ENCODE results near the gene TMEM184B.

The TMEM184B gene

GRCh38 chr22:38292694-38293093 lies 19.9 kb upstream of the TMEM184B start:
- H3K9me3 ChIP-seq (ENCODE audit: insufficient read depth, low read depth, low read length), result no peaks in the 10 kb centered on the region
- no peaks in the 10 kb centered on the region for H3K9me2 ChIP-seq (replicated peaks; ENCODE audit: low read depth, low read length)
- H3K4me1 ChIP-seq (ENCODE audit: insufficient read depth, low read length, poor library complexity, severe bottlenecking), result no peaks in the 10 kb centered on the region
- no peaks in the 10 kb centered on the region for H3K79me2 ChIP-seq (ENCODE audit: insufficient read depth, low read length)
- TF ChIP-seq CTCF (conservative IDR thresholded peaks at IDR 0.05; ENCODE audit: low read length), result no peak
- TF ChIP-seq EZH2phosphoT487 (IDR thresholded peaks at IDR 0.05; ENCODE audit: borderline replicate concordance), result no peak
- no peaks in the 10 kb centered on the region for H4K20me1 ChIP-seq (ENCODE audit: insufficient read depth, low read length, poor library complexity, severe bottlenecking)
- no peak overlapping the region for H3K9ac ChIP-seq (ENCODE audit: low read depth, low read length, poor library complexity, severe bottlenecking)
- no peaks in the 10 kb centered on the region for H3F3A ChIP-seq (ENCODE audit: low read depth)
- peaks cover 66% of the 10 kb centered on the region; the same call in 1 of the 2 replicates for H3K36me3 ChIP-seq (ENCODE audit: insufficient read depth, low read length)
- H3K4me3 ChIP-seq (ENCODE audit: low read length, poor library complexity, severe bottlenecking), result no peak overlapping the region
- no peaks in the 10 kb centered on the region for H3K27me3 ChIP-seq (ENCODE audit: insufficient read depth, low read length, poor library complexity, severe bottlenecking)
- no peak overlapping the region for H2AFZ ChIP-seq (ENCODE audit: low read length)
- no peak overlapping the region for H3K4me2 ChIP-seq (ENCODE audit: low read depth, low read length, poor library complexity, severe bottlenecking)

- H3K36me3 ChIP-seq (ENCODE audit: insufficient read depth, low read length), result peaks cover 51% of the 10 kb centered on the region; the same call in 1 of the 2 replicates
- no peak overlapping the region for H3K9ac ChIP-seq (ENCODE audit: low read depth, low read length, poor library complexity, severe bottlenecking)
- no peaks in the 10 kb centered on the region for H4K20me1 ChIP-seq (ENCODE audit: insufficient read depth, low read length, poor library complexity, severe bottlenecking)
- no peak for TF ChIP-seq EZH2phosphoT487 (IDR thresholded peaks at IDR 0.05; ENCODE audit: borderline replicate concordance)
- no peak; the same call in 1 of the 2 replicates for TF ChIP-seq CTCF (conservative IDR thresholded peaks at IDR 0.05; ENCODE audit: low read length)
- no peak overlapping the region for H2AFZ ChIP-seq (ENCODE audit: low read length)
- no peaks in the 10 kb centered on the region for H3K9me3 ChIP-seq (ENCODE audit: insufficient read depth, low read depth, low read length)
- no peaks in the 10 kb centered on the region for H3K79me2 ChIP-seq (ENCODE audit: insufficient read depth, low read length)
- H3K4me2 ChIP-seq (ENCODE audit: low read depth, low read length, poor library complexity, severe bottlenecking), result no peak overlapping the region
- H3K9me2 ChIP-seq (replicated peaks; ENCODE audit: low read depth, low read length), result no peaks in the 10 kb centered on the region
- no peaks in the 10 kb centered on the region for H3F3A ChIP-seq (ENCODE audit: low read depth)
- no peaks in the 10 kb centered on the region for H3K27me3 ChIP-seq (ENCODE audit: insufficient read depth, low read length, poor library complexity, severe bottlenecking)
- H3K4me1 ChIP-seq (ENCODE audit: insufficient read depth, low read length, poor library complexity, severe bottlenecking), result no peaks in the 10 kb centered on the region
- no peak overlapping the region for H3K4me3 ChIP-seq (ENCODE audit: low read length, poor library complexity, severe bottlenecking)
Observed at GRCh38 chr22:38291201-38291777, 18.5 kb upstream of the TMEM184B start.

- no peaks in the 10 kb centered on the region for H3K9me2 ChIP-seq (replicated peaks; ENCODE audit: low read depth, low read length)
- no peak overlapping the region for H3K4me2 ChIP-seq (ENCODE audit: low read depth, low read length, poor library complexity, severe bottlenecking)
- no peaks in the 10 kb centered on the region for H3K4me1 ChIP-seq (ENCODE audit: insufficient read depth, low read length, poor library complexity, severe bottlenecking)
- no peaks in the 10 kb centered on the region for H4K20me1 ChIP-seq (ENCODE audit: insufficient read depth, low read length, poor library complexity, severe bottlenecking)
- H3K79me2 ChIP-seq (ENCODE audit: insufficient read depth, low read length), result no peaks in the 10 kb centered on the region
- no peaks in the 10 kb centered on the region for H3K9me3 ChIP-seq (ENCODE audit: insufficient read depth, low read depth, low read length)
- no peaks in the 10 kb centered on the region for H3F3A ChIP-seq (ENCODE audit: low read depth)
- no peak overlapping the region for H3K4me3 ChIP-seq (ENCODE audit: low read length, poor library complexity, severe bottlenecking)
- TF ChIP-seq EZH2phosphoT487 (IDR thresholded peaks at IDR 0.05; ENCODE audit: borderline replicate concordance) (no peak), CTCF (conservative IDR thresholded peaks at IDR 0.05; ENCODE audit: low read length) (no peak)
- no peak overlapping the region for H3K9ac ChIP-seq (ENCODE audit: low read depth, low read length, poor library complexity, severe bottlenecking)
- H3K27me3 ChIP-seq (ENCODE audit: insufficient read depth, low read length, poor library complexity, severe bottlenecking), result no peaks in the 10 kb centered on the region
- no peak overlapping the region for H2AFZ ChIP-seq (ENCODE audit: low read length)
- peaks cover 43% of the 10 kb centered on the region; the same call in 1 of the 2 replicates for H3K36me3 ChIP-seq (ENCODE audit: insufficient read depth, low read length)
Observed at GRCh38 chr22:38290347-38290746, 17.5 kb upstream of the TMEM184B start.

Measured in Loucy (cell line).